PC-9 (cell line): ENCODE results near the gene MACC1. TPM values are rescaled to one million over a fixed set of nuclear protein-coding genes. Genes with fewer than 3 reads are reported as not detected.

Experiments
- BruUV-seq: library from RNA; stranded (reverse); fragments of 400-500 nt; replicated peaks from 2 replicates; lab custom pipeline; 2021; lab: Mats Ljungman, UMichigan
- CTCF ChIA-PET: fragments of 300-600 bp; sonication (Branson Sonifier 250); formaldehyde crosslinking; loops from one replicate; lab custom pipeline; 2022; ENCODE audit warnings: antibody characterized with exemption; lab: Charles Lee
- POLR2A ChIA-PET: fragments of 300-600 bp; sonication (Branson Sonifier 250); formaldehyde crosslinking; loops from one replicate; lab custom pipeline; 2022; ENCODE audit warnings: antibody characterized with exemption; ENCODE audit not compliant: unreplicated experiment; lab: Charles Lee
- DNase-seq, 2 experiments: peaks; one replicate each; pipeline versions ENCODE4 v3.0.0 to v3.0.0-alpha.2; 2015 to 2022; ENCODE audit warnings: mixed read lengths in 1 of 2
- H2AFZ ChIP-seq: fragments of 200-600 bp; sonication (generic); 2 replicates; pipeline ENCODE4 v1.8.1; 2017; ENCODE audit warnings: antibody characterized with exemption
- H3F3A ChIP-seq: fragments of 200-600 bp; sonication (generic); 2 replicates; pipeline ENCODE4 v1.8.1; 2017; ENCODE audit warnings: antibody characterized with exemption, mild to moderate bottlenecking, low read depth; ENCODE audit not compliant: insufficient read depth
- H3K27ac ChIP-seq: fragments of 200-600 bp; sonication (generic); 2 replicates; pipeline ENCODE4 v1.6.1; 2016; ENCODE audit warnings: mixed run types
- H3K27me3 ChIP-seq: fragments of 200-600 bp; sonication (generic); 2 replicates; pipeline ENCODE4 v1.6.1; 2016; ENCODE audit warnings: low read depth, mixed run types; ENCODE audit not compliant: insufficient read depth
- H3K36me3 ChIP-seq: fragments of 200-600 bp; sonication (generic); 2 replicates; pipeline ENCODE4 v1.6.1; 2016; ENCODE audit warnings: low read depth, mixed run types
- H3K4me1 ChIP-seq: fragments of 200-600 bp; sonication (generic); replicated peaks from 2 replicates; pipeline ENCODE4 v1.6.1; 2016; ENCODE audit warnings: mixed run types; ENCODE audit not compliant: insufficient read depth
- H3K4me2 ChIP-seq: fragments of 200-600 bp; sonication (generic); 2 replicates; pipeline ENCODE4 v1.6.1; 2017; ENCODE audit warnings: mixed run types
- H3K4me3 ChIP-seq: fragments of 200-600 bp; sonication (generic); 2 replicates; pipeline ENCODE4 v1.6.1; 2016; ENCODE audit warnings: mixed run types
- H3K79me2 ChIP-seq: fragments of 200-600 bp; sonication (generic); 2 replicates; pipeline ENCODE4 v1.6.1; 2017; ENCODE audit warnings: low read depth, mixed run types
- H3K9me2 ChIP-seq: fragments of 200-600 bp; sonication (generic); 2 replicates; pipeline ENCODE4 v1.8.1; 2017; ENCODE audit warnings: mild to moderate bottlenecking; ENCODE audit not compliant: insufficient read depth
- H3K9me3 ChIP-seq: fragments of 200-600 bp; sonication (generic); 2 replicates; pipeline ENCODE4 v1.8.1; 2016; ENCODE audit warnings: low read depth; ENCODE audit not compliant: insufficient read depth
- H4K20me1 ChIP-seq: fragments of 200-600 bp; sonication (generic); 2 replicates; pipeline ENCODE4 v1.8.1; 2017; ENCODE audit not compliant: insufficient read depth
- EZH2 ChIP-seq: fragments of 200-600 bp; sonication (generic); IDR thresholded peaks from 2 replicates; pipeline ENCODE4 v1.8.0; 2017; ENCODE audit warnings: antibody characterized with exemption, low read depth
- intact Hi-C: fragments of 100-400 bp; cut with micrococcal nuclease; formaldehyde crosslinking; loops from one replicate; pipeline ENCODE4 v1.10.0; 2022; ENCODE audit not compliant: unreplicated experiment
- total RNA-seq: library from RNA; stranded (reverse); gene quantifications from 2 replicates; pipeline ENCODE4 v1.2.3, GENCODE V29; 2021
- TF ChIP-seq, protein P1 (sequence below): fragments of 200-600 bp; sonication (generic); conservative IDR thresholded peaks from 2 replicates; pipeline ENCODE4 v1.6.1; 2017; ENCODE audit warnings: mixed run types, antibody characterized with exemption, mild to moderate bottlenecking, moderate library complexity

The MACC1 gene
- total RNA-seq, 1 experiment from 2014 or later: 50.8 TPM

GRCh38 chr7:20260223-20260622 lies 43.0 kb upstream of the MACC1 start:
- 0 out of 2 replicates have a peak overlapping the region, but pooled peaks have one; percentile 48 for H2AFZ ChIP-seq
- no peak for TF ChIP-seq EZH2
- TF ChIP-seq, protein P1, sequence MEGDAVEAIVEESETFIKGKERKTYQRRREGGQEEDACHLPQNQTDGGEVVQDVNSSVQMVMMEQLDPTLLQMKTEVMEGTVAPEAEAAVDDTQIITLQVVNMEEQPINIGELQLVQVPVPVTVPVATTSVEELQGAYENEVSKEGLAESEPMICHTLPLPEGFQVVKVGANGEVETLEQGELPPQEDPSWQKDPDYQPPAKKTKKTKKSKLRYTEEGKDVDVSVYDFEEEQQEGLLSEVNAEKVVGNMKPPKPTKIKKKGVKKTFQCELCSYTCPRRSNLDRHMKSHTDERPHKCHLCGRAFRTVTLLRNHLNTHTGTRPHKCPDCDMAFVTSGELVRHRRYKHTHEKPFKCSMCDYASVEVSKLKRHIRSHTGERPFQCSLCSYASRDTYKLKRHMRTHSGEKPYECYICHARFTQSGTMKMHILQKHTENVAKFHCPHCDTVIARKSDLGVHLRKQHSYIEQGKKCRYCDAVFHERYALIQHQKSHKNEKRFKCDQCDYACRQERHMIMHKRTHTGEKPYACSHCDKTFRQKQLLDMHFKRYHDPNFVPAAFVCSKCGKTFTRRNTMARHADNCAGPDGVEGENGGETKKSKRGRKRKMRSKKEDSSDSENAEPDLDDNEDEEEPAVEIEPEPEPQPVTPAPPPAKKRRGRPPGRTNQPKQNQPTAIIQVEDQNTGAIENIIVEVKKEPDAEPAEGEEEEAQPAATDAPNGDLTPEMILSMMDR: no peak
- H3K4me2 ChIP-seq: no peak overlapping the region
- no peak for DNase-seq
- H3K27me3 ChIP-seq: no peaks in the 10 kb centered on the region
- H3K9me2 ChIP-seq: no peaks in the 10 kb centered on the region
- ChIA-PET CTCF (no interaction called here), POLR2A (no interaction called here)
- H3K79me2 ChIP-seq: no peaks in the 10 kb centered on the region
- no peaks in the 10 kb centered on the region for H3K36me3 ChIP-seq
- H3K4me3 ChIP-seq: no peak overlapping the region
- H3K4me1 ChIP-seq: no peaks in the 10 kb centered on the region
- no peaks in the 10 kb centered on the region for H4K20me1 ChIP-seq
- no TSS peak for BruUV-seq
- intact Hi-C loops: no loop called here
- no peak overlapping the region for H3K27ac ChIP-seq
- no peaks in the 10 kb centered on the region for H3K9me3 ChIP-seq
- no peaks in the 10 kb centered on the region for H3F3A ChIP-seq

DNA sequence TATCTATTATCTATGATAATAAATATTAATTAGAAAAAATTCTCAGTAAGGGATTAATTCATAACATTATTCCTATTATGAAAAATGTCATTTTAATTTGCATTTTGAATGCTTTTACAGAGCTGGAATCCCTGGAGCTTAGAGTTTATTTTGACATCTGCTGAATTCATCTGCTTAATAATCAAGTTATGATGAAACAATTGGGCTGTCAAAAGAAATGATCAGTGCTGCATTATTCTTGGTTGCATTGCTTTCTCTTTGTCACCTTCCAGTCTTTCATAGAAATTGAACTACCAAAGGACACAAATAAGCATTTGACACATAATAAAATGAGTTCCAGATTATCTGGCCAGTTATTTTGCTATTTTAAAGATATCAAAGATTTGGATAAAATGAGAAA lies 40.0 kb upstream of the MACC1 start:
- Histone ChIP-seq H3K36me3 (no peaks in the 10 kb centered on the region), H4K20me1 (no peaks in the 10 kb centered on the region), H3F3A (no peaks in the 10 kb centered on the region), H3K9me2 (peaks cover 4% of the 10 kb centered on the region; the same call in 1 of the 2 replicates), H3K27me3 (no peaks in the 10 kb centered on the region), H3K27ac (no peak overlapping the region), H2AFZ (no peak overlapping the region), H3K4me2 (no peak overlapping the region), H3K9me3 (no peaks in the 10 kb centered on the region), H3K4me1 (no peaks in the 10 kb centered on the region), H3K79me2 (no peaks in the 10 kb centered on the region), H3K4me3 (no peak overlapping the region)
- intact Hi-C loops: loop anchor here (5.0 kb wide), 1 partner anchor 105 kb away; no protein-coding TSS in a partner anchor
- POLR2A ChIA-PET: interaction anchor here (0.7 kb wide), 1 partner anchor 95 kb away, joined by 5 read pairs; no protein-coding TSS in a partner anchor
- DNase-seq: no peak
- no TSS peak for BruUV-seq
- CTCF ChIA-PET: no interaction called here
- TF ChIP-seq, protein P1: no peak
- TF ChIP-seq EZH2: no peak

DNA sequence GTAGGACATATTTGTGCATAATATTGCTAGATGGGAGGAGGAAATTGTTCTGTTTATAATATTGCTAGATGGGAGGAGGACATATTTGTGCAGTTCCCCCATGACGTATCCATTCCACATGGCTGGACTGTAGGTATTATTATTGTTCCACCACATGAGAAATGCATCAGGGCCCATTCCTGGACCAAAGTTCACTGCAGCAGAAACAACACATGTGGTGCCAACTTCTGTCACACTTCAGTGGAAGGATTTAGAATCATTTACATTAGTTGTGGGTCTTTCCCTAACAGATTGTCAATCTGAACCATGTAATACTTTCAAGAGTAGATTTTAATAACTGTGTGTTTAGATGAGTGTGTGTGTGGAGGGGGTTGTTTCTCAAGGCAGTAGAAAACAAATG lies 32.7 kb upstream of the MACC1 start:
- Histone ChIP-seq H4K20me1 (no peaks in the 10 kb centered on the region), H3K9me3 (no peaks in the 10 kb centered on the region), H3K9me2 (peaks cover 4% of the 10 kb centered on the region; the same call in 1 of the 2 replicates), H3K27me3 (no peaks in the 10 kb centered on the region), H3K27ac (no peak overlapping the region), H3F3A (no peaks in the 10 kb centered on the region), H3K4me2 (no peak overlapping the region), H3K4me3 (no peak overlapping the region), H3K4me1 (no peaks in the 10 kb centered on the region), H2AFZ (no peak overlapping the region), H3K36me3 (no peaks in the 10 kb centered on the region), H3K79me2 (no peaks in the 10 kb centered on the region)
- TF ChIP-seq, protein P1: no peak
- TF ChIP-seq EZH2: no peak
- DNase-seq: no peak
- intact Hi-C loops: no loop called here
- BruUV-seq: no TSS peak
- ChIA-PET CTCF (no interaction called here), POLR2A (no interaction called here)
